ENCODE data around the gene AJM1.

Gene AJM1

DNA sequence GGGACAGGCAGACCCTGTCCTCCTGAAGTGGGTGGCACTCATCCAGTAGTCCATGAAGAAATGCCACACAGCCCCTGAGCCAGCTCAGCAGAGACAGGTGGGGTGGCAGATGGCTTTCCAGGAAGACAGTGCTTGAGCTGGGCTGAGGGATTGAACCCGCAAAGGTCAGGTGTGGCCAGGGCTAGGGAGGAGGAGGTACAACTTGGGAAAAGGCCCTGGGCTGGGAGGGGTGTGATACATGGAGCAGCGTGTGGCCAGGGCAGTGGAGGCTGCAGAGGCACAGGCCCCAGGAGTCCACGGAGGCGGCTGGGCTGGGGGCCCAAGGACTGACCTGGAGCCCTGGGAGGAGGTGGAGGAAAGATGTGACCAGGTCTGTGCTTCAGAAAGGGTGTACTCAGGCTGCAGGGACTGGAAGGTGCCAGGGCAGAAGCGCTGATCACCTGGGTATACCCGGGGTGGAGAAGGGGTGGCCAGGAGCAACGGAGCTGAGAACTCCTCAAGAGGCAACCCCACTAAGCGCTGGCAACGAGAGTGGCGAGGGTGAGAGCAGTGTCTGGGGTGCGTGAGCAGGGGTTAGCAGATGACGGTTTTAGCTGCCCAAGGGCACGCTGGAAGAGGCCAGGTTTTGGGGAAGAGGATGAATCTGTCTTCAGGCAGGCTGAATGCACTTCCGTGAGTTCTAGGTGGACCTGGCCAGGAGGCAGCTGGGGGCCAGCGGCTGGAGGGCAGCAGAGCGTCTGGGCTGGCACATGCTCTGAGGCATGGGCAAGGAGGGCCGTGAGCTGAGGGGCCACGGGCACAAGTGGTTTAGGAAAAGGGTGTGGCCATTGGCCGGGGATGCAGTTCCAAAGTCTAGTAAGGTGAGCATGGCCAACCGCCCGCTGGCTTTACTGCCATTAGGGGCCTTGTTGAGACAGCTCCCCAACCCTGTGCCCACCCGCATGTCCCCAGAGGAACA is 38.4 kb upstream of the AJM1 start:
- Histone ChIP-seq H3K4me3 (ENCODE audit: low read length) (no peak overlapping the region), H3K4me1 (ENCODE audit: insufficient read depth, low read length) (peaks cover 29% of the 10 kb centered on the region), H3K36me3 (ENCODE audit: insufficient read depth, low read length) (peaks cover 4% of the 10 kb centered on the region), H2AFZ (ENCODE audit: low read depth, low read length) (no peak overlapping the region), H3K27me3 (ENCODE audit: insufficient read depth, low read length) (no peaks in the 10 kb centered on the region), H3K9me3 (ENCODE audit: low read length) (no peaks in the 10 kb centered on the region)

DNA sequence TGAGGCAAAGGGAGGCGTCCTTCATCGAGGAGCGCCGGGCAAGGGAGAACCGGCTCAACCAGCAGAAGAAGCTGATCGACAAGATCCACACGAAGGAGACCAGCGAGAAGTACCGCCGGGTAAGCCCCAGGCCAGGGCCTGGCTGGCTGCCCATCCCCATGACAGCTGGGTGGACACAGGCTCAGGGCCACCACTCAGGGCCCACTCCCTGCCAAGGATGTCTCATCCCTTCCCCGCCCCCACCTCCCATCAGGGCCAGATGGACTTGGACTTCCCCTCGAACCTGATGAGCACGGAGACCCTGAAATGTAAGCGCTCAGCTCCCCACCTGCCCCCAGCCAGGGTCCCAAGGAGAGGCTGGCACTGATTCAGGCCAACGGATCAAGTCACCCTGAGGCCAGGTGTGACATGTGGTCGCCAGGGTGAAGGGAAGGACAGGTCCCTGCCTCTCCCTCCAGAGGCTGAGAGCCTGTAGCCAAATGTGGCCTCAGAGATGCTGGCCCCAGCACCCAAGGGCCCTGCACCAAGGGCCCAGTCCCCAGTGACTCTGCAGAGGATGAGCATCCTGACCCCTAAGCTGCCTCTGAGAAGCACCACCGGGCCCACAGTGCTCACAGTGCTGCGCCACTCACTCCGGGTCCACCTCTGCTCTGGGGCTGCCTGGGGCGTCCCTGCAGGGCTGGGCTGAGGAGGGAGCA is 37.6 kb upstream of the AJM1 start:
- Histone ChIP-seq H3K9me3 (ENCODE audit: low read length) (no peaks in the 10 kb centered on the region), H3K27me3 (ENCODE audit: insufficient read depth, low read length) (no peaks in the 10 kb centered on the region), H3K4me1 (ENCODE audit: insufficient read depth, low read length) (peaks cover 36% of the 10 kb centered on the region), H2AFZ (ENCODE audit: low read depth, low read length) (no peak overlapping the region), H3K4me3 (ENCODE audit: low read length) (no peak overlapping the region), H3K36me3 (ENCODE audit: insufficient read depth, low read length) (peaks cover 6% of the 10 kb centered on the region)

DNA sequence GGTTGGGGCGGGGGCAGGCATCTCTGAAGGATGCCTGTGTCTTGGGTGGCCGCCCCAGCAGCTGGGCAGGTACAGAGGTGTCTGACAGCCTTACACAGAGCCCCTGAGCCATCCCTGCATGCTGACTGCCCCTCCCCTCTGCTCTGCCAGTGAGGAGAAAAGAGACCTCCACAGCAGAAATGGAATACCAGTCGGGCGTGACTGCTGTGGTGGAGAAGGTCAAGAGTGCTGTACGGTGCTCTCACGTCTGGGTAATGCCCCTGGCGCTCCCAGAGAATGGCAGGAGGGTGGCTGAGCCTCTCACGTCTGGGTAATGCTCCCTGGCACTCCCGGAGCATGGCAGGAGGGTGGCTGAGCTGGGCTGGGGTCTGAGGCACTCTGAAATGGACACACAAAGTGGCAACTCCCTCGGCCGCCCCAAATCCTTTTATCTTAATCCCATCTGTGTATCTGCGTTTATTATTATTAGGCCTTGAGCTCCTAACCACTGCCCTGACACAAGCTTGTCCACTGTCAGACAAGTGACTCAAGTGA is 37.0 kb upstream of the AJM1 start:
- H3K36me3 ChIP-seq (ENCODE audit: insufficient read depth, low read length): peaks cover 12% of the 10 kb centered on the region
- H3K27me3 ChIP-seq (ENCODE audit: insufficient read depth, low read length): no peaks in the 10 kb centered on the region
- H3K9me3 ChIP-seq (ENCODE audit: low read length): no peaks in the 10 kb centered on the region
- H3K4me3 ChIP-seq (ENCODE audit: low read length): no peak overlapping the region
- H3K4me1 ChIP-seq (ENCODE audit: insufficient read depth, low read length): peaks cover 37% of the 10 kb centered on the region
- no peak overlapping the region for H2AFZ ChIP-seq (ENCODE audit: low read depth, low read length)

DNA sequence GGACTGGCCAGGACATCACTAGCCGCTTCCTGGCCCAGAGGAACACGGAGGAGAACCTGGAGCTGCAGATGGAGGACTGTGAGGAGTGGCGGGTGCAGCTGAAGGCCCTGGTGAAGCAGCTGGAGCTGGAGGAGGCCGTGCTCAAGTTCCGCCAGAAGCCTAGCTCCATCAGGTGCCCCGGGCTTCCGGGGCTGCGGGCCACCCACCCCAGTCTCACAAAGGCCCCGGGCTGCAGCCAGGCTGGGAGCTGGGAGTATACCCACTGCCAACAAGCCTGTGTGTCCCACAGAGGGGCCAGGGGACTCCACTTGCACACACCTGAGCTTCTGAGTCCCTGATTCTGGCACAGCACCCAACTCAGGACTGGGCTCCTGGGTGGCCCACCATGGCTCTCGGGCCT is 36.2 kb upstream of the AJM1 start:
- no peak overlapping the region for H3K4me3 ChIP-seq (ENCODE audit: low read length)
- no peaks in the 10 kb centered on the region for H3K27me3 ChIP-seq (ENCODE audit: insufficient read depth, low read length)
- H3K36me3 ChIP-seq (ENCODE audit: insufficient read depth, low read length): peaks cover 18% of the 10 kb centered on the region
- H2AFZ ChIP-seq (ENCODE audit: low read depth, low read length): no peak overlapping the region
- H3K4me1 ChIP-seq (ENCODE audit: insufficient read depth, low read length): peaks cover 31% of the 10 kb centered on the region
- H3K9me3 ChIP-seq (ENCODE audit: low read length): no peaks in the 10 kb centered on the region

DNA sequence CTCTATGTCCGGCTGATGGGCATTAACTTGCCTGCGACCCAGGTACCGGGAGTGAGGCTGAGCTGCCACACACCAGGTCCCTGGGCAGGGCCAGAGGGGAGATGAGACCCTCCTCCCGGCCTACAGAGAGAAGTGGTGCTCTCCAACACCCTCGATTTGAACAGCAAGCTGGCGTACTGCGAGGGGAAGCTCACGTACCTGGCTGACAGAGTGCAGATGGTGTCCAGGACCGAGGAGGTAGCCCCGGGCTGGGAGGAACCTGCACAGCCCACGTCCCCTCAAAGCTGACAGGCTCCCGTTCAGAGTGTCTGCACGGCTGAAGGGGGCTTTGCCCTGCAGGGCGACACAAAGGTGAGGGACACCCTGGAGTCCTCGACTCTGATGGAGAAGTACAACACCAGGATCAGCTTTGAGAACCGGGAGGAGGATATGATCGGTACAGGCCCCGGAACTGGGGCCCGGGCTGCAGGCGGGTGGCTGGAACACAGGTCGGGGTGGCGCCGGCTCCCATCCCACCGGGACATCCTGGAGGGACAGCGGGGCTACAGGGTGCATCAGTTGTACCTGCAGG is 35.6 kb upstream of the AJM1 start:
- Histone ChIP-seq H3K4me1 (ENCODE audit: insufficient read depth, low read length) (peaks cover 27% of the 10 kb centered on the region), H2AFZ (ENCODE audit: low read depth, low read length) (peak overlapping the region; percentile 76), H3K27me3 (ENCODE audit: insufficient read depth, low read length) (no peaks in the 10 kb centered on the region), H3K36me3 (ENCODE audit: insufficient read depth, low read length) (peaks cover 24% of the 10 kb centered on the region), H3K4me3 (ENCODE audit: low read length) (peak overlapping the region; percentile 97), H3K9me3 (ENCODE audit: low read length) (no peaks in the 10 kb centered on the region)

DNA sequence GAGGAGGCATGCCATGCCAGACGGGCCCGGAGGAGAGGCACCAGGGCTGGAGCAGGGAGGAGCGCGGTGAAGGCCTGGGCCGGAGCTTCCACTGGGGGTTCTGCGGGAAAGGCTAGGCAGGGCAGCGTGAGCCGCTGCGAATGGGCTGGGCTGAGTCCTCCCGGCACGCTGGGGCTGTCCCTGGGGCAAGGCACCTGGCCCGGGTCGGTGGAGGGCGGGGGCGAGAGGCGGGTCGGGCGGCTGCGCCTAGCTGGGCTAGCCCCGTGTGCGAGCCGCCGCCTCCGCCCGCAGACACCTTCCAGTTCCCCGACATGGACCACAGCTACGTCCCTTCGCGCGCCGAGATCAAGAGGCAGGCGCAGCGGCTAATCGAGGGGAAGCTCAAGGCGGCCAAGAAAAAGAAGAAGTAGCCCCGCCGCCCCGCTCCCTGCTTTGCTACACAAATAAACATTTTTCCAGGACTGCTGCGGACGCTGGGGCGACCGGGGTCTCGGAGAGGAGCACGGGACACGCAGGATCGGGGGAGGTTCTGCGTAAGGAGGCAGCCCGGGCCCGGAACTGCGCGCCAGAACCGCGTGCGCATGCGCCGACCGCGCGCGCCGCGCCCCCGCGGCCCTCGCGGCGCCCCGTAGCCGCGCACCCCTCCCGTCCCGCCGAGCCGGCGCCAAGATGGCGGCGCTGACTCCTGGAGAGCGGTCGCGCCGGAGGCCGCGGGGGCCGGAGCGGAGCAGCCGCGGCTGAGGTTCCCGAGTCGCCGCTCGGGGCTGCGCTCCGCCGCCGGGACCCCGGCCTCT is 34.8 kb upstream of the AJM1 start, which contains the start of gene RABL6:
TSS of gene RABL6 (plus strand) at position 668 of the 794 bp plus-strand sequence. CDS start 249 bp downstream, outside the sequence.
- H3K4me1 ChIP-seq (ENCODE audit: insufficient read depth, low read length): peaks cover 27% of the 10 kb centered on the region
- no peaks in the 10 kb centered on the region for H3K9me3 ChIP-seq (ENCODE audit: low read length)
- peaks cover 26% of the 10 kb centered on the region for H3K36me3 ChIP-seq (ENCODE audit: insufficient read depth, low read length)
- H3K4me3 ChIP-seq (ENCODE audit: low read length): peak within 1 kb of the TSS; percentile 97
- H3K27me3 ChIP-seq (ENCODE audit: insufficient read depth, low read length): no peaks in the 10 kb centered on the region
- H2AFZ ChIP-seq (ENCODE audit: low read depth, low read length): peak within 1 kb of the TSS; percentile 76

DNA sequence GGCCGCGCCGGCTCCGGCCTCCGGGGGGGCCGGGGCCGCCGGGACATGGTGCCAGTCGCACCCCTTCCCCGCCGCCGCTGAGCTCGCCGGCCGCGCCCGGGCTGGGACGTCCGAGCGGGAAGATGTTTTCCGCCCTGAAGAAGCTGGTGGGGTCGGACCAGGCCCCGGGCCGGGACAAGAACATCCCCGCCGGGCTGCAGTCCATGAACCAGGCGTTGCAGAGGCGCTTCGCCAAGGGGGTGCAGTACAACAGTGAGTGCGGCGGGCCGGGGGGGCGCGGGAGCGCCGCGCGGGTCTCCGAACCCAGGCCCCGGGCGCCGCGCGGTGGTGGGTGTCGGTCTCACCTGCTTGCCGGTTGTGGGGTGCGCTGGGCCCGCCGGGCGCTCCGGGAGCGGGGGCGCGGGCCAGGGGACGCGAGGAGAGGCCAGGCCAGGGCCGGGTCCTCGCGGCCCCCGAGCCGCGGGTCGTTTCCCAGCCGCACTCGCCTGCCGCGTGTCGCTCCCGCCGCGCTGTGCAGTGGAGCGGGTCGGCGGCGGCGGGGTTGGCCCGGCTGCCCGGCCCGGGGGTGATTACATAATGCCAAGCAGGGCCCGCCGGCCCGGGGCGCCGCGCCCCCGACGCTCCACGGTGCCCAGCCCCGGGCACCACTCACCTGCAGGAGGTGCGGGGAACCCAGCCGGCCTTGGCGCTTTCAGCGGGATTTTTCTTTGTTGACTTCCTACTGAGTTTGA is 34.0 kb upstream of the AJM1 start:
- Histone ChIP-seq H3K9me3 (ENCODE audit: low read length) (no peaks in the 10 kb centered on the region), H2AFZ (ENCODE audit: low read depth, low read length) (peak overlapping the region; percentile 57), H3K27me3 (ENCODE audit: insufficient read depth, low read length) (no peaks in the 10 kb centered on the region), H3K36me3 (ENCODE audit: insufficient read depth, low read length) (peaks cover 32% of the 10 kb centered on the region), H3K4me3 (ENCODE audit: low read length) (peak overlapping the region; percentile 97), H3K4me1 (ENCODE audit: insufficient read depth, low read length) (peaks cover 27% of the 10 kb centered on the region)

DNA sequence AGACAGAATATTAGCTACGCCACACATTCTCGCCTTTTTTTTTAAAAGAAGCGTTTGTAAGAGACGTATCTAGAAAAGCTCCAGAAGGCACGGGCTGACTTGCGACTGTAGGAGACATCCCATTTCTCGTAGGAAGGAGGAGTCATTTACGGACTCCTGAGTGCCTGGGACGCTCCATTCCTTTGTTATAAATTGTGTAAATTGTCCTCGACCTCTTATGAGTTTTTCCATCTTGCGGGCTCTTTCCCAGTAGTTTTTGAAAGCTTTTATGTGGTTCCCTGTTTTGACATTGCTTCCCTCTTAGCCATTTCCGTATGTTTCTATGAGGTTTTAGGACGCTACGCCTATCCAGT is 33.5 kb upstream of the AJM1 start:
- H3K27me3 ChIP-seq (ENCODE audit: insufficient read depth, low read length): no peaks in the 10 kb centered on the region
- H3K4me1 ChIP-seq (ENCODE audit: insufficient read depth, low read length): peaks cover 27% of the 10 kb centered on the region
- no peak overlapping the region for H2AFZ ChIP-seq (ENCODE audit: low read depth, low read length)
- H3K4me3 ChIP-seq (ENCODE audit: low read length): peak overlapping the region; percentile 97
- peaks cover 34% of the 10 kb centered on the region for H3K36me3 ChIP-seq (ENCODE audit: insufficient read depth, low read length)
- no peaks in the 10 kb centered on the region for H3K9me3 ChIP-seq (ENCODE audit: low read length)

DNA sequence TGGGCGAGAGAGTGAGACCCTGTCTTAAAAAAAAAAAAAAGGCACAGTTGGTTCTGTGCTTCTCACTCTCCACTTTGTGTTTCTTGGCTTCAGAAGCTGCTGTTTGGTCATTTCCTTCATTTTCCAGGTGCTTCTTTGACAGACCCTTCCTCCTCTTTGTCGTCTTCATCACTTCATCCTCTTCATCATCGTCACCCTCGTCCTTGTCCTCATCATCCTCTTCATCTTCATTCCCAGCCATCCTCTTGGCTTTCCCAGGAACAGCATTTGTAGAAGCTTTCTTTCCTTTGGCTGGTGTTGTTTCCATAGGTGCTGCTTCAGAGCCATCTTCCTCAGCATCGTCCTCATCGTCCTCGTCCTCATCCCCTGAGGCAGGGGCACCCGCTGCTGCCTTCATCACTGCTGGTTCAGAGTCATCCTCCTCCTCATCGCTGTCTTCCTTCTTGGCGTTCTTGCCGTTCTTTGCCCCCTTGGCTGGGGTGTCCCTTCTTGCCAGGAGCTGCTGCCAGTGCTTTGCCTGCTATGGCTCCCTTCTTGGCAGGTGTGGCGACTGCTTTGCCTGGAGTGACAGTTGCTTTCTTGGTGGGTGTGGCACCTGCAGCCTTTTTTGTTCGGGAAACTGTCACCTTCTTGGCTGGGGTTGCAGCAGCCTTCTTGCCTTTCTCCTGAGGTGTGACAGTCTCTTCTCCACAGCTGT is 27.4 kb upstream of the AJM1 start:
- peaks cover 45% of the 10 kb centered on the region for H3K36me3 ChIP-seq (ENCODE audit: insufficient read depth, low read length)
- H3K27me3 ChIP-seq (ENCODE audit: insufficient read depth, low read length): no peaks in the 10 kb centered on the region
- H3K4me3 ChIP-seq (ENCODE audit: low read length): no peak overlapping the region
- no peak overlapping the region for H2AFZ ChIP-seq (ENCODE audit: low read depth, low read length)
- H3K4me1 ChIP-seq (ENCODE audit: insufficient read depth, low read length): peaks cover 5% of the 10 kb centered on the region
- H3K9me3 ChIP-seq (ENCODE audit: low read length): no peaks in the 10 kb centered on the region

DNA sequence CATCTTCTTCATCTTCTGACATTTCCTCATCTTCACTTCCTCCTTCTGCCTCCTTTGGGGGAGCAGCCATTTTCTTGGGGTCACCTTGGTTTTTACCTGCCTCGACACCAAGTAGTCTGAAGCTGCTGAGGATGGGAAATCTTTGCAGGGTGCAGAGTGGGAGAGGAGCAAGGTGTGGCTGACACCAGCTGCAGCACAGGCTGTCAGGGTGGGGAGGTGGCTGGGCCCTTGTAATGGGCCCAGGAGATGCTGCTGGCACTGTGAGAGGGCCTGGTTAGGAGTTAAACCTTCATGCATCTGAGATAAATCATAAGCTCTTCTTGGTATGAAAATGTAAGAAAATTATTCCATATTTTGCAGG is 26.9 kb upstream of the AJM1 start:
- H3K4me3 ChIP-seq (ENCODE audit: low read length): no peak overlapping the region
- no peaks in the 10 kb centered on the region for H3K9me3 ChIP-seq (ENCODE audit: low read length)
- peaks cover 41% of the 10 kb centered on the region for H3K36me3 ChIP-seq (ENCODE audit: insufficient read depth, low read length)
- H3K4me1 ChIP-seq (ENCODE audit: insufficient read depth, low read length): no peaks in the 10 kb centered on the region
- no peak overlapping the region for H2AFZ ChIP-seq (ENCODE audit: low read depth, low read length)
- no peaks in the 10 kb centered on the region for H3K27me3 ChIP-seq (ENCODE audit: insufficient read depth, low read length)

DNA sequence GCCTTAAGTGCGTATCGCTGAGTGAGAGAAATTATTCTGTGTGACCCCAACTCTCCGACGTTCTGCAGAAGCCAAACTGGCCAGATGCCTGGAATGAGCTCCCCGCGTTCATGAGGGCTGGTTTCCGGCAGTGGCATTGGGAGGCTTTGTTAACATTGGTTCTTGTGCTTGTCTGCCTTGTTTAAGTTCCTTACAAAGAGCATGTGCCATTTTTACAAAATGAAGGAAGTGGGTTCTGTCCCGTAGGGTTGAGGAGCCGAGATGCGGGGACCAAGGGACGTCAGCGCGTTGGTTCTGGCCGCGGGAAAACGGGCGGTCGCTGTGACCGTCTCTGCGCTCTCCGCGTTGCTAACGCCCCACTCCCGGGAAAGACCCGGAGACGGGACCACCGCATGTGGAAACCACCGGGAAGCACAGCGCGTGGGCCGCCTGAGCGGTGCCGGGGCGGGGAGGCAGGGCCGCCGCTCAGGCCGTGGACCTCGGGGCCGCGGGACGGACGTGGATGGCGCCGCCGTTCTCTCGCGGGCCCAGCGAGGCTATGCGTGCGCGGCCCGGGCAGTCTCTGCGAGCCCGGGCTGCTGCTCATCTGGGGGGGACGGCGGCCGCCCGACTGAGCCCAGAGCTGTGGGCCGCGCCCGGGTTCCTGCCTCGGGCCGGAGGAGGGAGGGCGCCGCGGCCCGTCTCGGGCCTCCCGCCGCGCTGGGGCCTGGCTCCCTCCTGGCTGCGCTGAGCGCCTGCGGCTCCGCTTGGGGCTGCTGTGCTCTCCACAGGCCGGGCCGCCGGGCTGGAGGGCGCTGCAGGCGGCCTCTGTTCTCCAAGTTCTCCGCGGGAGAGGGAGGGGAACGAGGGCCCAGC is 21.1 kb upstream of the AJM1 start:
- Histone ChIP-seq H3K9me3 (ENCODE audit: low read length) (peaks cover 4% of the 10 kb centered on the region), H3K27me3 (ENCODE audit: insufficient read depth, low read length) (no peaks in the 10 kb centered on the region), H2AFZ (ENCODE audit: low read depth, low read length) (no peak overlapping the region), H3K4me3 (ENCODE audit: low read length) (no peak overlapping the region), H3K4me1 (ENCODE audit: insufficient read depth, low read length) (no peaks in the 10 kb centered on the region), H3K36me3 (ENCODE audit: insufficient read depth, low read length) (peaks cover 42% of the 10 kb centered on the region)

All from neuron (in vitro differentiated cells).